Endothelial cell of umbilical vein (primary cell): ENCODE measurements around the gene HSD17B7.

Experiments
- CTCF ChIP-seq, 2 donors: IDR thresholded peaks; 1 replicate in 1 of 2; 2 replicates in 1 of 2; pipeline ENCODE4 v1.5.1; 2011; ENCODE audit warnings: low read length in 2 of 2, mild to moderate bottlenecking in 2 of 2, moderate library complexity in 2 of 2, control low read depth in 1 of 2, inconsistent platforms in 1 of 2, low read depth in 1 of 2; ENCODE audit not compliant: insufficient read depth in 1 of 2; ENCODE audit errors: extremely low read depth in 1 of 2
- POLR2A ChIP-seq: IDR thresholded peaks from 2 replicates; pipeline ENCODE4 v1.6.1; 2012; ENCODE audit warnings: low read depth, mild to moderate bottlenecking, control low read depth, low read length

GRCh38 chr1:162822391-162823200 is 32.1 kb downstream of the HSD17B7 start:
- TF ChIP-seq CTCF (IDR thresholded peaks at IDR 0.05; ENCODE audit: extremely low read depth in 1 of 2, insufficient read depth in 1 of 2, low read depth in 1 of 2, low read length in 2 of 2) (peak in 1 of 2 donors; percentile 2), POLR2A (no peak)
